Measurements from ENCODE around the gene CDK18.

CDK18 gene

DNA sequence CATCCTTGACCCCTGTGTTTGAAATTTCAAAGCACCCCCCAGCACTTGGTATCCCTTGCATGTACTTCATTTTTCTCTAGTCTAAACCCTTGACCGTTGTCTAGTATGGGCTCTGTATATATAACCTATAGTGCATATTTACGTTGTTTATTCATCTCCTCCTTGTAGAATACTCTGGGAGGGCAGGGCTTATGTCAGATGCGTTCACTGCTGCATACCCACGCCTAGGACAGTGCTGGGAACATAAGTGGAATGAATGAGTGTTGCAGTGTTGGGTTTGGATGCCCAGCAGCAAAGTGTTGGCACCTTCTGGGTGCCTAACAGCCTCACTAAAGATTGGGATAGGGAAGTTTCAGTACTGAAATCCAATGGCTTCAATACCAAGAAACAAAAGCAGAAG lies 31.0 kb upstream of the CDK18 start:
- TF ChIP-seq, protein P1, sequence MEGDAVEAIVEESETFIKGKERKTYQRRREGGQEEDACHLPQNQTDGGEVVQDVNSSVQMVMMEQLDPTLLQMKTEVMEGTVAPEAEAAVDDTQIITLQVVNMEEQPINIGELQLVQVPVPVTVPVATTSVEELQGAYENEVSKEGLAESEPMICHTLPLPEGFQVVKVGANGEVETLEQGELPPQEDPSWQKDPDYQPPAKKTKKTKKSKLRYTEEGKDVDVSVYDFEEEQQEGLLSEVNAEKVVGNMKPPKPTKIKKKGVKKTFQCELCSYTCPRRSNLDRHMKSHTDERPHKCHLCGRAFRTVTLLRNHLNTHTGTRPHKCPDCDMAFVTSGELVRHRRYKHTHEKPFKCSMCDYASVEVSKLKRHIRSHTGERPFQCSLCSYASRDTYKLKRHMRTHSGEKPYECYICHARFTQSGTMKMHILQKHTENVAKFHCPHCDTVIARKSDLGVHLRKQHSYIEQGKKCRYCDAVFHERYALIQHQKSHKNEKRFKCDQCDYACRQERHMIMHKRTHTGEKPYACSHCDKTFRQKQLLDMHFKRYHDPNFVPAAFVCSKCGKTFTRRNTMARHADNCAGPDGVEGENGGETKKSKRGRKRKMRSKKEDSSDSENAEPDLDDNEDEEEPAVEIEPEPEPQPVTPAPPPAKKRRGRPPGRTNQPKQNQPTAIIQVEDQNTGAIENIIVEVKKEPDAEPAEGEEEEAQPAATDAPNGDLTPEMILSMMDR (IDR thresholded peaks at IDR 0.05; ENCODE audit: low read depth, low read length, missing control alignments): no peak
- in situ Hi-C loops (cut with HindIII; ENCODE audit: low pct_ligation_motif_present, low sequenced_read_pairs): no loop called here
- Histone ChIP-seq H3K4me3 (ENCODE audit: low read depth, low read length) (no peak overlapping the region), H3K27ac (no peak overlapping the region), H3K27me3 (replicated peaks) (peaks cover 10% of the 10 kb centered on the region), H3K36me3 (replicated peaks) (no peaks in the 10 kb centered on the region)
- no peak for DNase-seq

DNA sequence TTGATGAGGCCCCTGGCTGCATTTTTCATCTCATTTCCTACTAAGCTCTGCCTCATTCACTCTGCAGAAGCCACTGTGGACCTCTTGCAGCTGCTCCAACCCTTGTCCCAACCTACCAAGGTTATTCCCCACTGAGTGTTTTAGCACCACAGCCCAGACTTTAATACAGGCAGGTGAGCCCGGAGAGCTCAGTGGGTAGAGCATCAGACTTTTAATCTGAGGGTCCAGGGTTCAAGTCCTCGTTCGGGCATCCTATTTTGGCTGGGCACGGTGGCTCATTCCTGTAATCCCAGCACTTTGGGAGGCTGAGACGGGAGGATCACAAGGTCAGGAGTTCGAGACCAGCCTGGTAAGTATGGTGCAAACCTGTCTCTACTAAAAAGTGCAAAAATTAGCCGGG lies 30.5 kb upstream of the CDK18 start:
- in situ Hi-C loops (cut with HindIII; ENCODE audit: low pct_ligation_motif_present, low sequenced_read_pairs): no loop called here
- Histone ChIP-seq H3K4me3 (ENCODE audit: low read depth, low read length) (no peak overlapping the region), H3K27me3 (replicated peaks) (peaks cover 10% of the 10 kb centered on the region), H3K36me3 (replicated peaks) (no peaks in the 10 kb centered on the region), H3K27ac (no peak overlapping the region)
- no peak for DNase-seq
- TF ChIP-seq, protein P1 (IDR thresholded peaks at IDR 0.05; ENCODE audit: low read depth, low read length, missing control alignments): no peak

DNA sequence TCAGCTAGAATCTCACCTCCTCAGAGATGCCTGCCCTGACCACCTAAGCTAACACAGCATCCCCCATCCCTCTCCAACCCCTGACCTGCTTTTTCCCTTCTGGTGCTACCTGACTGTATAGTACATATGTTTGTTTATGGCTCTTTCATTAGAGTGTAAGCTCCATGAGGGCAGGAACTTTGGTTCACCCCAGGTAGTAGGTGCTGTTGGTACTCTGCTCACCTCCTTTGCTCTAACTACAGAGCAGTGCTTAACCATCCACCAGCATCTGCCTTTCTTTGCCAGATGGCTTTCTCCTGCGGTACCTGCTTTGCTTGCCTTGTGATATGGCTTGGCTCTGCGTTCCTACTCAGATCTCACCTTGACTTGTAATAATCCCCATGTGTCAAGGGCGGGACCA lies 29.9 kb upstream of the CDK18 start:
- TF ChIP-seq, protein P1 (IDR thresholded peaks at IDR 0.05; ENCODE audit: low read depth, low read length, missing control alignments): no peak
- DNase-seq: no peak
- in situ Hi-C loops (cut with HindIII; ENCODE audit: low pct_ligation_motif_present, low sequenced_read_pairs): no loop called here
- Histone ChIP-seq H3K27me3 (replicated peaks) (peaks cover 7% of the 10 kb centered on the region), H3K4me3 (ENCODE audit: low read depth, low read length) (no peak overlapping the region), H3K36me3 (replicated peaks) (no peaks in the 10 kb centered on the region), H3K27ac (no peak overlapping the region)

DNA sequence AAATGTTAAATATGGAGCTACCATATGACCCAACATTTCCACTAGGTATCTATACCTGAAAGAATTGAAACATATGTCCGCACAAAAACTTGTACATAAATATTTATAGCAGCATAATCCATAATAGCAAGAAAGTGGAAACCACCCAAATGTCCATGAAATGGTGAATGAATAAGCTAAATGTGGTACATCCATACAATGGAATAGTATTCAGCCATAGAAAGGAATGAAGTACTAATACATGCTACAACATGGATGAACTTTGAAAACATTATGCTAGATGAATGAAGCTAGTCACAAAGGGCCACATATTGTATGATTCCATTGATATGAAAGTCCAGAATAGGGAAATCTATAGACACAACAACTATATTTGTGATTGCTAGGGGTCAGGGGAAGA lies 28.6 kb upstream of the CDK18 start:
- in situ Hi-C loops (cut with HindIII; ENCODE audit: low pct_ligation_motif_present, low sequenced_read_pairs): no loop called here
- TF ChIP-seq, protein P1 (IDR thresholded peaks at IDR 0.05; ENCODE audit: low read depth, low read length, missing control alignments): no peak
- no peaks in the 10 kb centered on the region for H3K36me3 ChIP-seq (replicated peaks)
- H3K4me3 ChIP-seq (ENCODE audit: low read depth, low read length): no peak overlapping the region
- no peak for DNase-seq
- H3K27ac ChIP-seq: no peak overlapping the region
- H3K27me3 ChIP-seq (replicated peaks): peaks cover 14% of the 10 kb centered on the region

DNA sequence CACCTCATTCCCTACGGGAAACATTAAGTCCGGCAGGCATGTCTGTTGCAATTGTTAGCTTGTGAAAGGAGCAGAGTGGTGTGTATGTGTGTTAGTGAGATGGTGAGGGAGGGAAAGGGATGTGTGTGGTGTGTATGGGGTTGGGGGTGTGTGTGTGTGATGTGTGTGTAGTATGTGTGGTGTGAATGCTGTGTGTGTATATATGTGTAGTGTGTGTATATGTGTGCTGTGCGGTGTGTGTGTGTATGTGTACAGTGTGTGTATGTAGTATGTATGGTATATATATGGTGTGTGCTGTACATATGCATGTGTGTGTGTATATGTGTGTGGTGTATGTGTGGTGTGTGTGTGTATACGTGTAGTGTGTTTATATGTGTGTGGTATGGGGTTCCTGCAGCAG lies 27.8 kb upstream of the CDK18 start:
- TF ChIP-seq, protein P1 (IDR thresholded peaks at IDR 0.05; ENCODE audit: low read depth, low read length, missing control alignments): no peak
- H3K4me3 ChIP-seq (ENCODE audit: low read depth, low read length): no peak overlapping the region

DNA sequence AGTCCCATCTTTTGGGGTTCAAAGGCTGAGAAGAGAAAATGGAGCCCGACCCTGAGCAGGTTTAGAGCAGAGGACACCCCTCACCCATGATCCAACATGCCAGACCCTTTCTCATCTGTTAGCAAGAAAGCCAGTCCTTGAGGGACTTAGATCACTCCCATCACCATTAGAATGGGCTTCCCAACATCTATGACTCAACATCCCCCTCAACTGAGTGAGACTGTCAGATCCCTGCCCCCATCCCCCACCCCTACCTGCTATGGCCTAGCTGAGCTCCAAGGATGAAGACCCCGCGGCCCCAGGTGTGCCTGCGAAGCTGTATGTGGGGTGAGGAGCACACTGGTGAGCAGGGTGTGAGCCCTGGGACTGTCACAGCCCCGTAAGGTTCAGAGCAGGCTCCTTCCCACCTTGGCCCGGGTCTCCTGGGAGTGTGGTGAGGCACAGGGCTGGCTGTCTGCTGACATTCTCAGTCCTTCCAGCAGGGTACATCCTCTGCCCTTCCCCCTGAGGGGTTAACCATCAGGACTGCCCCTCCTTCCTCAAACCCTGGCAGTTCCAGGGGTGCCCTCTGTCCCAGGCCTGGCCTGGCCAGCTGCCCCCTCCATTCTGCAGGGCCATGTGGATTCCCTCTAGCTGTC lies 27.2 kb upstream of the CDK18 start:
- TF ChIP-seq, protein P1 (IDR thresholded peaks at IDR 0.05; ENCODE audit: low read depth, low read length, missing control alignments): no peak
- Histone ChIP-seq H3K27ac (no peak overlapping the region), H3K27me3 (replicated peaks) (peaks cover 25% of the 10 kb centered on the region), H3K36me3 (replicated peaks) (no peaks in the 10 kb centered on the region), H3K4me3 (ENCODE audit: low read depth, low read length) (no peak overlapping the region)
- in situ Hi-C loops (cut with HindIII; ENCODE audit: low pct_ligation_motif_present, low sequenced_read_pairs): no loop called here
- DNase-seq: no peak

More for the DNA sequence above, 27.8 kb upstream of the CDK18 start:
- no peak for DNase-seq
- Histone ChIP-seq H3K27ac (no peak overlapping the region), H3K36me3 (replicated peaks) (no peaks in the 10 kb centered on the region), H3K27me3 (replicated peaks) (peaks cover 21% of the 10 kb centered on the region)
- in situ Hi-C loops (cut with HindIII; ENCODE audit: low pct_ligation_motif_present, low sequenced_read_pairs): no loop called here

Measured in brain microvascular endothelial cell (primary cell).